Panc1 (cell line): Measurements from ENCODE around the gene GPR162.

Experiments
- CTCF ChIP-seq: fragments of 450-650 bp; IDR thresholded peaks from 2 replicates; pipeline ENCODE4 v1.5.1; 2017; ENCODE audit warnings: mild to moderate bottlenecking
- POLR2AphosphoS5 ChIP-seq: IDR thresholded peaks from 2 replicates; pipeline ENCODE4 v1.6.1; 2012; ENCODE audit warnings: mild to moderate bottlenecking, low read depth, low read length, moderate library complexity
- REST ChIP-seq, 2 experiments: IDR thresholded peaks; 2 replicates each; pipeline ENCODE4 v1.6.1; 2011 to 2012; ENCODE audit warnings: low read depth in 2 of 2, control low read depth in 1 of 2, low read length in 1 of 2, mild to moderate bottlenecking in 1 of 2, moderate library complexity in 1 of 2; ENCODE audit not compliant: insufficient read depth in 1 of 2
- SIN3A ChIP-seq: IDR thresholded peaks from 2 replicates; pipeline ENCODE4 v1.6.1; 2012; ENCODE audit warnings: low read depth, mild to moderate bottlenecking, low read length, moderate library complexity, borderline replicate concordance; ENCODE audit not compliant: insufficient read depth
- TCF7L2 ChIP-seq: IDR thresholded peaks from 2 replicates; pipeline ENCODE4 v1.6.1; 2011; ENCODE audit warnings: mild to moderate bottlenecking, low read depth, low read length, inconsistent platforms

- no peak for TF ChIP-seq CTCF
- no peak for TF ChIP-seq TCF7L2
- no peak for TF ChIP-seq SIN3A
- no peak for TF ChIP-seq POLR2AphosphoS5
- TF ChIP-seq REST (IDR thresholded peaks at IDR 0.05; ENCODE audit: insufficient read depth in 1 of 2, low read depth in 2 of 2, low read length in 1 of 2): no peak
These were observed at the start of gene GPR162 for GRCh38 chr12:6821591-6822425.
